ENCODE measurements around the gene ECHS1.
"Not testable (repeated sequence)": the region's sequence is repeated elsewhere in the genome, so short reads cannot be mapped to it uniquely, and the experiment has no call there.

The ECHS1 gene

DNA sequence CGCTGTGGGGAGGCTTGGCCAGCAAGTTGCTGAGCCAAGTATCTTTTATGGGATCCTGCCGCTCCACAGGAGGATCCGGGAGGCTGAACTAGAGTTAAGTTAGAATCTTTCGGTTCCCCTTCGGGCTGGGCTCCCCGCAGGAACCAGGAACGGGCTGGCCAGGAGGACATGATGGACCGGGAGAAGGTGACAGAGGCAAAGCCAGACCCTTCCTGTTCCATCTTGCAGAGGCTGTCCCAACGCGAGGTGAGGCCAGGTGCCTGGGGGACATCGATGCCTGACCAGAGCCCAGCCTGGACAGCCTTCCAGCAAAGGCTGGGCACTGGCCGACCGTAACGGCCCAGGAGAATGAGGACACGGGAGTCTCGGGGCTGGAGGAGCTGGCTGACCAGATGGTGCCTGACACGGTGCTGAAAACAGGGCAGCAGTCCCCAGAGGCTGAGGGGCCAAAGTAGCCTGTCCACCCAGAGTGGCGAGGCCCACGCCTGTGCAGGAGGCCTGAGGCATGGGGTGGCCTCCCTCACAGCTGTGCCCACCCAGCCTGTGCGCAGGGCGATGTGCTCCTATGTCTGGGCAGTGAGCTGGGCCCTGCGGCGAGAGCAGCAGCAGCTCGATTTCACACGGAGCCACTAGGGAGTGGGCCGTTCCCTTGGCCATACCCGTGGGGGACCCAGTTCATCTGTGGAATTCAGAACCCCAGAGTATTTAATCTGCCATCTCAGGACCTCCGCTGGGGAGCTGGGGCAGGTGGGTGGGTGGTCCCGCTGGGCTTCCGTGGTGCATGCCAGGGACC is 4.1 kb upstream of the ECHS1 start:
- no peak for FAIRE-seq

DNA sequence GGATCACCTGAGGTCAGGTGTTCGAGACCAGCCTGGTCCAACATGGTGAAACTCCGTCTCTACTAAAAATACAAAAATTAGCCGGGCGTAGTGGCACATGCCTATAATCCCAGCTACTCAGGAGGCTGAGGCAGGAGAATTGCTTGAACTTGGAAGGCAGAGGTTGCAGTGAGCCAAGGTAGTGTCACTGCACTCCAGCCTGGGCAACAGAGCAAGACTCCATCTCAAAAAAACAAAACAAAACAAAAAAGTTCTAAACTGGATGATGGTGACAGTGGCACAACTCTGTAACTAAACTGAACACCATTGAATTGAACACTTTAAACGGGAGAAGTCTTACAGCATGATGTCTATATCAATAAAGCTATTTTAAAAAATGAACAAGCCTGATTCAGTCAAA is 3.0 kb upstream of the ECHS1 start:
- FAIRE-seq = not testable (repeated sequence)

DNA sequence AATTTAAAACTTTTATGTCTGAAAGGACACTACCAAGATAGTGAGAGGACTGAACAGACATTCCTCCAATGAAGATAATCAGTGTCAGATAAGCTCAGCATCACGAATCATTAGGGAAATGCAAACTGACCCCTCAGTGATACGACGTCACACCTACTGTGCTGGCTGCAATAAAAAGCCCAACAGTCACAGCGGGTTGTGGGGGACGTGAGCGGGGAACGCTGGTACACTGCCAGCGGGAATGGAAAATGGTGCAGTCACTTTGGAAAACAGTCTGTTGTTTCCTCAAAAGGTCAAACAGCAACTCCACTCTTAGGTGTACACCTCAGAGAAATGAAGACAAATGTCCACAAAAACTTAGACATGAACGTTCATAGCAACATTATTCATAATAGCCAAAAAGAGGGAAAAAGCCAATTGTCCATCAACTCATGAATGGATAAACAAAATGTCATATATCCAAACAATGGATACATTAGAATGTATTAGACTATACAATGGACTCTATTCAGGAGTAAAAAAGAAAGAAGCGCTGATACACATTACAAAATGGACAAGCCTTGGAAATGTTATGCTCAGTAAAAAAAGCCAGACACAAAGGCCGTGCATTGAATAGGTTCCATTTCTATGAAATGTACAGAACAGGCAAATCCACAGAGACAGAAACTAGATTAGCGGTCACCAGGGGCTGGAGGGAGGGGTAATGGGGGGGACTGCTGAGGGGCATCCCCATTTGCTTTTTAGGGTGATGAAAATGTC is 2.4 kb upstream of the ECHS1 start:
- FAIRE-seq = no peak

DNA sequence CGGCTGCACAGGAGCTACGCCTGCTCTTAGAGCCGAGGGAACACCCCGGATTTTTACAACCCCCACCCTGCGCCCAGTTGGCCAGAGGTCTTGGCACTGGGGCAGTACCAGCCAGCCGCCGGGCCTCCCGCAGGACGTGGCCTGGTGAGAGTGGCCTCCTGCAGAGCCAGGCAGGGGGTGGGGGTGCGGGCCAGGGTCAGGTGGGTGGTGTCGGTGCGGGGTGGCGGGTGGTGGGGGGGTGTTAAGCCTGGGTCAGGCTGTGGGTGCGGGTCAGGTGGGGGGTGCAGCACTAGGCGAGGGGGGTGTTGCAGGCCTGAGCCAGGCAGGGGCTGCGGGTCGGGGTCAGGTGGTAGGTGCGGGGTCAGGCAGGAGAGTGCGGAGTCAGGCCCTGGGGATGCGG is 647 bp downstream of the ECHS1 start:
- no peak for FAIRE-seq

DNA sequence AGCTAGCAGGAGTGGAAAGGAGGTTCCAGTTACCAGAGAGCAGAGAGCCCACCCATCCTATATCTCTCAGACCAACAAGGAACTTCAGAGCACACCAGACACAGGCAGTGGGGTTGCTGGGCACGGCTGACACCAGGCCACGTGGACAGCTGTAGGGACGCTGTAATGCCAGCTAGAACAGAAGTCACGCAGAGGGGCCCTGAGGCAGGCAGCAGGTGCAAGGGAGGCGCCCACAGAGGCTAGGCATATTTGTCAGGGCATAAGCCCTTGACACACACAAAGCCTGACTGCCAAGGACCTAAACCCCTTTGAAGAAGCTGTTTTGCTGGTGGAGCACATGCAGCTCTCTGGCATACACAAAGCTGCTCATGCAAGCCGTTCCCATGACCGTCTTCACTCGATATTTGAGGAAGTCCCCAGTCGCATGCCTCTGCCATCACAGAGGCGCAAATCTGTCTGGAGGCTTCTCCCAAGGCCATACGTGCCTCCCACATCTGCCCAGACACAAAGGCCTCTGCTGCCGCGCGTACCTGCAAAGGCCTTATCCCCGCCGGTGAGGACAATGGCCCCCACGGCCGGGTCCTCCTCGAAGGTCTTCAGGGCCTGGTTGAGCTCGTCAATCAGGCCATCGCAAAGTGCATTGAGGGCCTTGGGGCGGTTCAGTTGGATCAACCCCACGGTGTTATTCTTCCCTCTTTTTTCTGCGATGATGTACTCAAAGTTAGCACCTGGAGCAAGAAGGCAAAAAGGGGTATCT is 2.9 kb downstream of the ECHS1 start:
- no peak for FAIRE-seq

DNA sequence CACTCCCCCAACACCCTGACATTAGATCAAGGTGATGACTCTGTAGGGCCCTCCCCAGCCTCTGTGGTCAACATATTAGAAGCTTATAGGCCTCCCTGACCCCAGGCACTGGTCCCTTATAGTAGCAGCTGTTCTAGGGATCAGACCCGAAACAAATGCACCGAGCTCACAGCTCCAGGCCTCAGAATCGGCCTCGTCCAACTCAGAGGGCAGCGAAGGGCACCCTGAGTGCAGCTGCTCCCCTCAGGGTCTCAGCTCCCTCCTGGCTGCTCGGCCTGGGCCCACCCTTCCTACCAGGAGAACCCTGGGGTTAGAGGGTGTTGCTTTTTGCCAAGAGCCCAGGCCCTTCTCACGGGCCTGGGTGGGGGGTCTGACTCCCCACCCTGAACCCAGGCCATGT is 5.0 kb downstream of the ECHS1 start:
- no peak for FAIRE-seq

DNA sequence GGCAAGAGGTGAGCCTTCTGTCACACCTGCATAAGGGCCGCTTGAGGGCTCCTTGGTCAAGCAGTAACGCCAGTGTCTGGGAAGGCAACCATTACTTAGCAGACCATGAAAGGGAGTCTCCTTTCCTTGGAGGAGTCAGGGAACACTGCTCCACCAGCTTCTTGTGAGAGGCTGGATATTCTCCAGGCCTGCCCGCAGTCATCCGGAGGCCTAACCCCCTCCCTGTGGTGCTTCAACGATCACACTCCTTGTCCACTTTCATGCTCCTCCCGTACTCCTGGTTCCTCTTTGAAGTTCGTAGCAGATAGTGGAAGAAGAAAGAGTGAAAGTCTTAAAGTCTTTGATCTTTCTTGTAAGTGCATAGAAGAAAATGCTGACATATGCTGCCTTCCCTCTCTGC is 5.7 kb downstream of the ECHS1 start:
- not testable (repeated sequence) for FAIRE-seq

DNA sequence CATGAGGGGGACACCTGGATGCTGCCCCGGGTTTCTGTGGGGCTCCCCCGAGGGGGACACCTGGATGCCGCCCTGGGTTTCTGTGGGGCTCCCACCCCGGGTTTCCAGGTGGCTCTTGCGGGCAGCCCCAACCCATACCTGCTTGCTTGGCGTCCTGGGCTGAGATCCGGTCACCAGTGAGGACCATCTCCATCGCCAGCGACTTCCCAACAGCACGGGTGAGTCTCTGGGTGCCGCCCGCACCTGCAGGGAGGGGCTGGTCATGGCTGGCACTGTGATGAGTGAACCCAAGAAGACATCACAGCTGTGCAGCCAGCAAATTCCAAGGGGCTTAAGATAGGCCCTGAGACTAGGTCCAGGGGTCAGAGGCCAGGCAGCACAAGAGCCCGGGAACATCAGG is 6.4 kb downstream of the ECHS1 start:
- no peak for FAIRE-seq

DNA sequence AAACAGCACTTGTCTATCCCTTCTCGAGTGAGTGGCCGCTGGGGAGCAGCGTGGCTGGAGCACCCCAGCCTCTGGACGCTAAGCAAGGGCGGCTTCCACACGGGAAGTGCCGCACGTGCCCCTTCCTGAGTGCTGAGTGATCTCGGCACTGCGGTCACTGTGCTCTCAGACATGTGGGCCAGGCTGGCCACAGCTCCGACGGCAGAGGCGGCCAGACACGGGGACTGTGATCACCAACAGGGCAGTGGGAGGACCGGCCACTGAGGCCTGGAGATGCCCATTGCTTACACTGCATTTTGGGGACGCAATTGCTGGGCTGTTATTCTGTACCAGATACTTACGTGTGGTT is 7.0 kb downstream of the ECHS1 start:
- FAIRE-seq = no peak

DNA sequence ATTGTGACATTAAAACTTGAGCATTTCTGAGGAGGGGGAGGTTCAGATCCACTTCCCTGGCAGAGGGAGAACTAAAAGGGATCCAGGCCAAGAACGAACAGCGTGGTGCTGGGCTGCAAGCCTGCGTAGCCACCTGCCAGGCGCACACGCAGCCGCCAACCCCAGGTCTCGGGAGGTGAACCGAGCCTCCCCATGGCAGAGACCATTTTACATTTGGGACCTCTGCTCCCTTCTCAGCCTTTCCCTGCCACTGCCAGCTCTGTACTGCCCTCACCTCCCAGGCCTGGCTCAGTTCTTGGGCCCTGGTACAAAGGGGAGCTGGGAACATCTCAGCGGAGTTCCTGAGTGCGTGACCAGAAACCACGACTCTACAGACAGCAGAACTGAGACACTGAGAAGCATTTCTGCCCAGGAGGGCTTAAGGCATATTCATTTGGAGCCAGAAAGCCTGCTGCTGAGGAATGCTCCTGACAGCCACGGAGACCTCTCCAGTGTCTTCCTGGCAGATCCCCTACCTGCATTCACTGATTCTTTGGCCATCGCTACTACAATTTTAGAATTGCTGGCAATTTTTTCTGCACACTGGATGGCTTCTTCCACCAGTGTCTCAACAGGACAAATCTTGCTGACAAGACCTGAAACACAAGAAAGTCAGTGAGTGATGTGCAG is 7.6 kb downstream of the ECHS1 start:
- FAIRE-seq = no peak

DNA sequence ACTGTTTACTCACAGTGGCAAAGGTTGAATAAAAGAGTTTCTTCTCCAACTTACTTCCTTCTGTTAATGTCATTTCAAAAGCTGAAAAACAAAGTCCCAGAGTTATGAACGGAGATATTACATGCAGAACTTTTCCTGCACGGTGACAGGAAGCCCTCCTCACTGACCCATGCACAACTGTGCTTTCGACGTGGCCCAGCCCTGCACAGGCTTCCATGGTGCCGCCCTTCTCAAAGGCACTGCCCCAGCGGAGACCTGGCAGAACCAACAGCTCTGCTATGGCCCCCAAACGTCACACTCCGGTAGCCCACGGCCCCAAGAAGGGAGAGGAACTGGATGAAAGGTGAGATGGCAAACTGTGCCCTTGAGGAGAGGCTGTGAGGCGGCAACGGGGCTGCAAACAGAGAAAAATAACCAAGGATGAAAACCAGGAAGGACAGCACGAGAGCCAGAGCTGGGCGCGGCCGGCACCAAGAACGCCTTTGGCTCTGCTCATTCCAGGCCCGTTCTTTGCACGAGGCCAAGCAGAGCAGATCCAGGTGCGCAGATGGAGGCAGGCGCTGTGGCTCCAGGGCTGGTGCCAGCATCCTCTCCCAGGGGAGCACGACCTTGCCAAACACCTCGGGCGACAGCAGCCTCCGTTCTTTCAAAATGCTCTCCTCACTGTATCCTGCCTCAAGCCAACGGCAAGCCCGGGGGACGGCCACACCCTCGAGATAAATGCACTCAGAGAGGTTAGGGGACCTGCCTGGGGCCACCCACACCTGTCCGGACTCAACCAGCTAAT is 8.3 kb downstream of the ECHS1 start:
- no peak for FAIRE-seq

DNA sequence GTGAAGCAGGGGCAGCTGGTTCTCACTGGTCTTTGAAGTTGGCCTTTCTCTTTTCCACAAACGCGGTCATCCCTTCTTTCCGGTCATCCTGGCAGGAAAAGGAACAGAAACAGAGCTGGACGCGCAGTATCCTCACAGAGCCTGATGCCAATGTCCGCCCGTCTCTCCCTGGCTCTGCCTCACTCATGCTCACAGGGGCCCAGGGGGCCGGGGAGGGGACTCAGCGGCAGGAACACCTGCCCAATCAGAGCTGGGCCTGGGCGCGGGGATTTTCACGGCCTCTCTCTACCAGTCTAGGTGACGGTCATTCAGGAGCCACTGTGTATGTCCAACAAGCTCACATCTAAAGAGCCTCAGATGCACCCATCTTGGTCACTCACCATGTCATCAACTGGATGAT is 10.3 kb downstream of the ECHS1 start:
- no peak for FAIRE-seq

DNA sequence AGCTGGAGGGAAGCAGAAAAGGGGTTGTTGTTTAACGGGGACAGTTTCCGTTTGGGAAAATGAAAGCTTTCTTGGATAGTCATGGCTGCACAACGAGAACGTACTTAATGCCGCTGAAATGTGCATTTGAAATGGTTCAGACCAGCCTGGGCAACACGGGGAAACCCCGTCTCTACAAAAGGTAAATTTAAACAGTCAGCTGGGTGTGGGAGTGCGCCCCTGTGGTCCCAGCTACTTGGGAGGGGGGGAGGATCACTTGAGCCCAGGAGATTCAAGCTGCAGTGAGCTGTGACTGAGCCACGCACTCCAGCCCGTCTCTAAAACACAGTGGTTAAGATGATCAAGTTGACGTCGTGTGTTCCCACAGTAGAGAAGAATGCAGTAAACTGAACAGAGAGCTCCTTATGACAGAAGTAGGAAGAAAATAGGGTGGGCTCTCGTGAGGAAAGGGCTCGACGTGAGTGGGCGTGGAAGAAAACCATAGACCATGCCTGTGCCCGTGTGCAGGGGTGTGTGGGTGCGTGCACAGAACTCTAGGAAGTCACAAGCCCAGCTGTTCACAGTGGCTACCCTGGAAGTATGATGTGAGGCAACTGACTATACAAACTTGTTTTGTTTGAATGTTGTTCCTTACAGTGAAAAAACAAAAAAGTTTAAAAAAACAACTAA is 11.2 kb downstream of the ECHS1 start:
- FAIRE-seq = no peak

DNA sequence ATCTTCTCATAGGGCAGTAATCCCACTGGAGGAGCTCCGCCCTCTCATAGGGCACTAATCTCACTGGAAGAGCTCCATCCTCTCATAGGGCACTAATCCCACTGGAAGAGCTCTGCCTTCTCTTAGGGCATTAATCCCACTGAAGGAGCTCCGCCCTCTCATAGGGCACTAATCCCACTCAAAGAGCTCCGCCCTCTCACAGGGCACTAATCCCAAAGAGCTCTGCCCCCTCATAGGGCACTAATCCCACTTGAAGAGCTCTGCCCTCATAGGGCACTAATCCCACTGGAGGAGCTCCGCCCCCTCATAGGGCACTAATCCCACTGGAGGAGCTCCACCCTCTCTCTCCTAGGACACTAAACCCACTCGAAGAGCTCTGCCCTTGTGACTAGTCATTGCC is 11.9 kb downstream of the ECHS1 start:
- no peak for FAIRE-seq

DNA sequence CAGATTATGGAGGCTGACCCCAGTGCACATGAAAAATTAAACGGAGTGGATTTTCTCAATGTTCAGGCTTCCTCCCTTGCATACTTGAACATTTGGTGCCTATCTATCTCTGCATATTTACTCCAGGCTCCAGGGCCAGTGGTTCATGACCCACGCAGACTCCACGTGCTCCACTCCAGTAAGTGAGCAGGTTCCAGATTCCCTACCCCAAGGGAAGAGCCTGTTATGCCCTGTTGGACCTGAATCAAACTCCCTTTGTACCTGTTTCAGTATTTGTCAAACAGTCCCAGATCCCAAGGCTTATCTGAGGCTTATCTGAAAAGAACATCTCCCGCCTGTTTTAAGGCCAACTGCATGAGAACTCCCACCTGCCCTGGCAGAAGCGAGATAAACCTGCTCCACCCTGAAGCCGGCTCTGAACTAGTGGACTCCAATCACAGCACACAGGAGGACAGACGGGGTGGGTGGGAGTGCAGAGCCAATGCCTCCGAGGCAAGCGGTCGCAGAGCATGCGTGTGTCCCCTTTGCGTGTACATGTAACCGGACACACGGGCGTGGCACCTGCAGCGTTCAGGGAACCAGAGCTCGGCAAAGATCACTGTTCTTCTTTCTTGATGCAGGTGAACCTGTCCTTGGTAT is 13.1 kb downstream of the ECHS1 start:
- no peak for FAIRE-seq

DNA sequence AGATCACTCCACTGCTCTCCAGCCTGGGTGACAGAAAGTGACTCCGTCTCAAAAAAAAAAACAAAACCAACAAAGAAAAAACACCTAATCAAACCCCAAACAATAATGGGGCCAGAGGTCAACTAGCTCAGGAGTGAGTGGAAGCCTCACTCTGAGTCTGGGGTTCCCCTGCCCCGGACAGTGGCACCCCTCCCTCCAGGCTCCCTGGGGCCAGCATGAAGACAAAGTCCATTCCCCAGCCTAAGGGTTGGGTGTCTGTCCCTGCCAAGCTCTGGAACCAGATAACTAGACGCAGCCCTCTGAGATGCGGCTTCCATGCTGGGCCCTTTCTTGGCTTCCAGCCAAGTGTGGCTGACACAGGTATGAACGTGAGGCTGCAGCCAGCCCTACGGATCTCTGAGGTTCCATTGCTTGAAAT is 13.6 kb downstream of the ECHS1 start:
- FAIRE-seq = no peak

DNA sequence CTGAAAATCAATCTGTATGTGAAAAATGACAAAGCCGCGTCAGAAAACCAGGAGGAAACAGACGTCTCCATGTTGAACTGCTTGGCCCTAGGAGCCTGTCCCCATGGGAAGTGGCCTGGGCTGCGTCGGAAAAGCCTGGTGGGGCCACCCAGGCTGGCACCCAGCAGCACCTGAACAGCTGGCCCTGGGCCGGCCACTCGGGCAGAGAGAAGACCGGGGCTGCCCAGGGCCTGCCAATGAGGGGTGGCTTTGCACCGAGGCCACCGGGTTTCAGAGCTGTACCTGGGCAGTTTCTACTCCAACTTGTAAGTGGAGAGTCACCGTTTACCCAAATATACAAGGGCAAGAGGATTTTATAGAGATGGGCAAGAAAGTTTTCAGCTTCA is 14.2 kb downstream of the ECHS1 start:
- FAIRE-seq = no peak

DNA sequence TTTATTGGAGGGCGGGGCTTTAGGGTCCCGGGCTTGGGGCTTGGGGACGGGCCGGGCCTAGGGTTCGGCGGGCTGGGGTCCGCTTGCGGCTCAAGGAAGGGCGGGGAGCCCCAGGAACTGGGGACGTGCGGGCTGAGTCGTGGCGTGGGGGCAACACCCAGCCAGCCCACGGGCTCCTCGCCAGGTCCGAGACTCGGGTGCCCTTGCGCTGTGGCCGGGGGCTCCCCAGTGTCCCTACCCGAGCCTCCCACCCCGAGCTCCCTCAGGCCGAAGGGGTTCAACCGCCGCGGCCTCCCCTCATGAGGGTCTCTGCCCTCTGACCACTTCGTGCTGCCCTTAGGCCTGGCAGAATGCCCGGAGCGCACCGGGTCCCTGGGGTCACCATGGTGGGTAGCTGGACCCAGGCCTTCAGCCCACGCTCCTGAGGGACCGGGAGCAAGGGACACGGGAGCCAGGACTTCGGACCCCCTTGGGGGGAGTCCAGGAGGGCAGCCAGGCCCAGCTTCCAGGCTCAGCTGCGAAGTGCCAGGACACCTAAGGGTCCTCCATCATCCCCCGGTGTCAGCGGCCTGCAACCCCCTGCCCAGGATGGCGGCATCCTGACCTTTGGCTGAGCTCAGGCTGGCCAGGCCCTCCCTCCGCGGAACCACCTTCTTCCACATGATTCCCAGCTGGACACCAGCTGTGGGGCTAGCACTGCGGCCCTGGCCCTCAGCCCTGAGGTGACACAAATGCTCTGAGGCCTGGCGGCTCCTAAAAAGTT is 14.8 kb downstream of the ECHS1 start:
- no peak for FAIRE-seq

DNA sequence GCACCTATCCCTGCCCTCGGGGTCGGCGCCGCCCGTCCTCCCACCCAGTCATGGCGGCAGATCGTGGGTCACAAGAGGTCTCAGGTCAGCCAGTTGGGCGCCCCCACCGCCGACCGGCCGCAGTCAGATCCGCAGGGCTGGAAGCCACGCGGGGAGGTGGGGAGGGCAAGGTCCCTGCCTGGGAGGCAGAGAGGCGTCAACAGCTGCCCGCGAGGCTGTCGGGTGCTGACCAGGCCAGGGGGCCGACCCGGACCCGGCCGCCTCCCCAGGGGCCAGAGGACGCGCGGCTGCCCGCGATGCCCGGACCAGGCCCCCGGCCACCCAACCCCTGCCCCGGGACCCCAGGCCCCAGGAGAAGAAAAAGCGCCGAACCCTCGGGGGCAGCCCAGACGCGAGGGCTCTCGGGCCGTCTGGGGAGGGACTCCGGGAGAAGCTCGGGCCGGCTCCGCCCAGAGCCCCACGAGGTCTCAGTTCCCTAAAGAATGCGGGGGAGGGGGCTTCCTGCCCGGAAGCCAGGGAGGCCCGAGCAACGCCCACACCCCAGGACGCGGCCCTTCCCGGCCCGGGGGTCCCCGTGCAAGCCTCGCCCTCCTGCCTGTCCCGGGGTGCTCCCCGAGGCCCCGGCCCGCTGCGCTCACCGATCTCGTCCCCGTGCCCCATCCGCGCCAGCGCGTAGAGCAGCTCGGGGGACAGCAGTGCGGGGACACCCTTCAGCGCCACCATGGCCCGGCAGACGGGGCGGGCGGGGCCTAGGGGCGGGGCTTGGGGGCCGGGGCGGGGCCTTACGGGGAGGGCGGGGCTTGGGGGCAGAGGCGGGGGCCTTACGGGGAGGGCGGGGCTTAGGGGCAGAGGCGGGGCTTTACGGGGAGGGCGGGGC is 15.6 kb downstream of the ECHS1 start, which contains the start of gene FUOM:
TSS of gene FUOM (minus strand) at position 735 of the 877 bp plus-strand sequence. CDS start at position 723, 12 bp downstream.
- FAIRE-seq = no peak

All from TTC549 (cell line).